HEK293T (cell line): ENCODE measurements around the gene UGT1A1.
"Not testable (repeated sequence)": the region's sequence is repeated elsewhere in the genome, so short reads cannot be mapped to it uniquely, and the experiment has no call there.

Experiments
- BHLHE40 ChIP-seq: fragments of 450-650 bp; IDR thresholded peaks from 2 replicates; pipeline ENCODE4 v1.6.1; 2016; ENCODE audit warnings: mild to moderate bottlenecking, moderate library complexity, borderline replicate concordance
- FOXK2 ChIP-seq: fragments of 450-650 bp; IDR thresholded peaks from 2 replicates; pipeline ENCODE4 v1.6.1; 2016; ENCODE audit warnings: mild to moderate bottlenecking

DNA sequence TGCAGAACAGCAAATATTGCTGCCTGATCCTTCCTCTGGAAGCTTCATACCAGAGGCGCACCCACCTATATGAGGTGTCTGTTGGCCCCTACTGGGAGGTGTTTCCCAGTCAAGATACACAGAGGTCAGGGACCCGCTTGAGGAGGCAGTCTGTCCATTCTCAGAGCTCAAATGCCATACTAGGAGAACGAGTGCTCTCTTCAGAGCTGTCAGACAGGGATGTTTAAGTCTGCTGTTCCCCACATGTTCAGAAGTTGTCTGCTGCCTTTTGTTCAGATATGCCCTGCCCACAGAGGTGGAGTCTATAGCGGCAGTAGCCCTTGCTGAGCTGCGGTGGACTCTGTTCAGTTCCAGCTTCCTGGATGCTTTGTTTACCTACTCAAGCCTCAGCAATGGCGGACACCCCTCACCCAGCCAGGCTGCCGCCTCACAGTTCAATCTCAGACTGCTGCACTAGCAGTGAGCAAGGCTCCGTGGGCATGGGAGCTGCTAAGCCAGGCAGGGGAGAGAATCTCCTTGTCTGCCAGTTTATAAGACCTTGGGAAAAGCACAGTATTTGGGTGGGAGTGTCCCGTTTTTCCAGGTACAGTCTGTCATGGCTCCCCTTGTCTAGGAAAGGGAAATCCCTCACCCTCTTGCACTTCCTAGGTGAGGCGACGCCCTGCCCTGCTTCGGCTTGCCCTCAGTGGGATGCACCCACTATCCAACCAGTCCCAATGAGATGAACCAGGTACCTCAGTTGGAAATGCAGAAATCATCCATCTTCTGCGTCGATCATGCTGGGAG lies 23.0 kb upstream of the UGT1A1 start:
- not testable (repeated sequence) for TF ChIP-seq BHLHE40, FOXK2
